Measurements from ENCODE around the gene EFNA4.

DNA sequence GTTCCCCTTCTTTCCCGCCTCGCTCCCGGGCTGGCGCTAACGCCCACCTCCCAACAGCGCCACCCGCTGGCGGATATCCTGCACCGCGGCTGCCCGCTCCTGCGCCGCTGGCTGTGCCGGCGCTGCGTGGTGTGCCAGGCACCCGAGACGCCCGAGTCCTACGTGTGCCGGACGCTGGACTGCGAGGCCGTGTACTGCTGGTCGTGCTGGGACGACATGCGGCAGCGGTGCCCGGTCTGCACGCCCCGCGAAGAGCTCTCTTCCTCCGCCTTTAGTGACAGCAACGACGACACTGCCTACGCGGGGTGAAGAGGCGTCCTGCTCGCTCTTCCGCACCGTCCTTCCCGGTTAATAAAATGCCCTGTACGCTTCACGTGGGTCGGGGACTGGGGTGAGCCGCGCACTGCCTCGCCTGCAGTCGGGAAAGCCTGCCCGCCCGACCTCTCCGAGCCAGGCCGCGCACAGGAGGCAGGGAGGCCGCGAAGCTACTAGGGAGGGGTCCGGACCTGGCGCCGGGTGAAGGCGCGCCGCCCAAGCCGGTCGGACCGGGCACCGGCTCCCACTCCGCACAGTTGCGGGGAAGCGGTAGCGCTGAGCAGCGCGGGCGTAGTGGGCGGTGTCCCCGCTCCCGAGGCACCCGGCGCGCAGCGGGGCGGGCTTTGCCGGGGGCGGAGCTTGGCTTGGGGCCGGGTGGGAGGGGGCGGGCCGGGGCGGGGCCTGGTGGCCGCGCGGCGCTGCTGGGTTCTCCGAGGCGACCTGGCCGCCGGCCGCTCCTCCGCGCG, 12.8 kb upstream of the EFNA4 start, which contains the start of gene ADAM15:
- TF ChIP-seq, protein P1, sequence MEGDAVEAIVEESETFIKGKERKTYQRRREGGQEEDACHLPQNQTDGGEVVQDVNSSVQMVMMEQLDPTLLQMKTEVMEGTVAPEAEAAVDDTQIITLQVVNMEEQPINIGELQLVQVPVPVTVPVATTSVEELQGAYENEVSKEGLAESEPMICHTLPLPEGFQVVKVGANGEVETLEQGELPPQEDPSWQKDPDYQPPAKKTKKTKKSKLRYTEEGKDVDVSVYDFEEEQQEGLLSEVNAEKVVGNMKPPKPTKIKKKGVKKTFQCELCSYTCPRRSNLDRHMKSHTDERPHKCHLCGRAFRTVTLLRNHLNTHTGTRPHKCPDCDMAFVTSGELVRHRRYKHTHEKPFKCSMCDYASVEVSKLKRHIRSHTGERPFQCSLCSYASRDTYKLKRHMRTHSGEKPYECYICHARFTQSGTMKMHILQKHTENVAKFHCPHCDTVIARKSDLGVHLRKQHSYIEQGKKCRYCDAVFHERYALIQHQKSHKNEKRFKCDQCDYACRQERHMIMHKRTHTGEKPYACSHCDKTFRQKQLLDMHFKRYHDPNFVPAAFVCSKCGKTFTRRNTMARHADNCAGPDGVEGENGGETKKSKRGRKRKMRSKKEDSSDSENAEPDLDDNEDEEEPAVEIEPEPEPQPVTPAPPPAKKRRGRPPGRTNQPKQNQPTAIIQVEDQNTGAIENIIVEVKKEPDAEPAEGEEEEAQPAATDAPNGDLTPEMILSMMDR (conservative IDR thresholded peaks at IDR 0.05; ENCODE audit: low read depth, low read length): peak; percentile 85
- TF ChIP-seq BHLHE40 (IDR thresholded peaks at IDR 0.05; ENCODE audit: low read depth, low read length): peak; percentile 46; the same call in 1 of the 2 replicates
- TF ChIP-seq RFX5 (IDR thresholded peaks at IDR 0.05; ENCODE audit: low read depth, low read length): no peak
- peak; percentile 34; the same call in 1 of the 2 replicates for TF ChIP-seq MXI1 (IDR thresholded peaks at IDR 0.05; ENCODE audit: borderline replicate concordance, low read depth, low read length)
